Measurements from ENCODE around the gene C1QTNF9B. TPM values are rescaled to one million over a fixed set of nuclear protein-coding genes. Genes with fewer than 3 reads are reported as not detected.

C1QTNF9B gene
- total and polyA plus RNA-seq, 2 of the 8 experiments (the other 6 are each of a cell fraction or from before 2014, with no cell fraction given) = 0.11 TPM; not detected in 1

DNA sequence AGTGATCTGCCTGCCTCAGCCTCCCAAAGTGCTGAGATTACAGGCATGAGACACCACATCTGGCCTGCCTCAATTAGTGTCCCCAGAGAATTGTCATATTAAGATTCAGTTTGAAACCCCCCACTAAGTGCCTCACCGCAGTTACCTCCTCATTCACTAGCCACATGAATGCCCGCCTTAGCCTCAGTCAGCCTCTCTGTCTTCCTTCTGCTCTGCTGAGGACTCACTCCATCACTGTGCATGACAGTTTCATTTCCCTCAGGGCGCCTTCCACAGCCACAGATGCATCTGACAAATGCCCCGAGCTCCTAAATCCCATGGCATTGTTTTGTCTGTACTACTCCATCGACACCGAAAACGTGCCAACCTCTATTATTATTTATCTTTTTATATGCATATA, 31.4 kb downstream of the C1QTNF9B start:
- Histone ChIP-seq H3K4me2 (ENCODE audit: insufficient read depth in 1 of 2, low read depth in 2 of 2, low read length in 2 of 2) (no peak overlapping the region), H3K14ac (ENCODE audit: insufficient read length) (no peak overlapping the region), H3K9me3 (ENCODE audit: insufficient read depth in 2 of 2, low read depth in 1 of 2, low read length in 1 of 2) (no peaks in the 10 kb centered on the region), H4K8ac (ENCODE audit: extremely low read depth, insufficient read depth, low read length) (no peak overlapping the region), H4K20me1 (replicated peaks in 1 of 2; ENCODE audit: control insufficient read depth in 1 of 2, insufficient read depth in 2 of 2, low read length in 2 of 2) (peaks cover 0 to 2% of the 10 kb centered on the region in 2 experiments), H3K56ac (replicated peaks; ENCODE audit: insufficient read length, low read depth, low read length) (no peak overlapping the region), H3K79me1 (ENCODE audit: low read depth, low read length) (no peaks in the 10 kb centered on the region), H2BK5ac (ENCODE audit: low read depth, low read length) (no peak overlapping the region), H3K23ac (ENCODE audit: insufficient read length) (no peak overlapping the region), H3K4ac (replicated peaks; ENCODE audit: insufficient read length, low read depth, low read length) (no peak overlapping the region), H2AK5ac (ENCODE audit: low read depth, low read length) (no peak overlapping the region), H3K4me1 (replicated peaks in 1 of 4; ENCODE audit: control insufficient read depth in 3 of 4, insufficient read depth in 4 of 4, low read length in 3 of 4) (peaks cover 0 to 2% (median 0%) of the 10 kb centered on the region in 4 experiments; a peak in 2 of 7 replicates), H3K36me3 (ENCODE audit: control insufficient read depth in 2 of 4, insufficient read depth in 4 of 4, low read length in 3 of 4) (no peaks in the 10 kb centered on the region), H3K27me3 (replicated peaks in 1 of 4; ENCODE audit: control insufficient read depth in 3 of 4, extremely low read depth in 1 of 4, insufficient read depth in 3 of 4, low read length in 3 of 4) (no peaks in the 10 kb centered on the region), H2BK120ac (replicated peaks; ENCODE audit: low read depth, low read length) (no peak overlapping the region), H3K27ac (ENCODE audit: low read depth, low read length) (no peak overlapping the region), H3K79me2 (ENCODE audit: control insufficient read depth in 1 of 2, insufficient read depth in 2 of 2, low read length in 2 of 2) (no peaks in the 10 kb centered on the region), H2AFZ (ENCODE audit: low read length) (no peak overlapping the region), H3K23me2 (ENCODE audit: low read depth, low read length) (no peaks in the 10 kb centered on the region), H2BK20ac (ENCODE audit: low read length) (no peak overlapping the region), H3K18ac (ENCODE audit: extremely low read depth, low read length) (no peak overlapping the region), H2BK12ac (ENCODE audit: low read depth, low read length) (no peak overlapping the region), H2BK15ac (ENCODE audit: low read length) (no peak overlapping the region), H3K9ac (replicated peaks in 1 of 4; ENCODE audit: extremely low read depth in 1 of 4, low read depth in 3 of 4, low read length in 3 of 4) (no peak overlapping the region), H3K4me3 (ENCODE audit: extremely low read depth in 1 of 4, insufficient read depth in 2 of 4, low read depth in 3 of 4, low read length in 4 of 4) (no peak overlapping the region), H4K5ac (ENCODE audit: insufficient read length, low read depth, low read length) (no peak overlapping the region), H4K91ac (replicated peaks; ENCODE audit: insufficient read length, low read length) (no peak overlapping the region)
- WGBS, 2 experiments (ENCODE audit: extremely low coverage in 1 of 2, insufficient coverage in 1 of 2, insufficient read length in 1 of 2, insufficient replicate concordance in 2 of 2, low coverage in 1 of 2, low lambda C conversion rate in 2 of 2, missing lambda C conversion rate in 1 of 2) = 88% methylated on average over 7 of the region's 7 CpGs; no CpG with 5 or more reads in 1 of the 2 experiments
- CTCF ChIA-PET (ENCODE audit: partially characterized antibody) = interaction anchor here (0.7 to 1.5 kb wide), 3 partner anchors 21 to 399 kb away, joined by 3 to 4 read pairs (median 3); partner anchors contain the start of gene MIPEP
- FAIRE-seq (no peak), DNase-seq (ENCODE audit: low read depth in 1 of 2, low spot score in 2 of 2) (no peak)
- no peak for TF ChIP-seq HDAC2 (IDR thresholded peaks at IDR 0.05; ENCODE audit: borderline replicate concordance in 1 of 2, low read depth in 2 of 2, low read length in 2 of 2)
- no peak for TF ChIP-seq GTF2F1 (IDR thresholded peaks at IDR 0.05; ENCODE audit: borderline replicate concordance, low read depth, low read length)
- no peak for TF ChIP-seq JUN (IDR thresholded peaks at IDR 0.05; ENCODE audit: low read depth, low read length)
- no peak for TF ChIP-seq BACH1 (IDR thresholded peaks at IDR 0.05; ENCODE audit: low read length)
- TF ChIP-seq CBX5 (IDR thresholded peaks at IDR 0.05; ENCODE audit: low read depth, low read length) = no peak
- no peak for TF ChIP-seq CEBPB (IDR thresholded peaks at IDR 0.05; ENCODE audit: low read depth, low read length)
- TF ChIP-seq EGR1 (IDR thresholded peaks at IDR 0.05; ENCODE audit: borderline replicate concordance, low read depth, low read length) = no peak
- POLR2A ChIA-PET (ENCODE audit: partially characterized antibody) = no interaction called here
